ENCODE data around the gene INSYN2A.

GRCh38 chr10:127203067-127203466 is 6.7 kb upstream of the INSYN2A start:
- no peak for TF ChIP-seq TBP (optimal IDR thresholded peaks at IDR 0.05; ENCODE audit: low read depth, low read length)
- TF ChIP-seq BRF1 (IDR thresholded peaks at IDR 0.05; ENCODE audit: borderline replicate concordance, extremely low read depth, insufficient read length): no peak
